B cell (primary cell): ENCODE measurements around the gene UBE2U. TPM values are rescaled to one million over a fixed set of nuclear protein-coding genes. Genes with fewer than 3 reads are reported as not detected.

Source experiments
- ATAC-seq: fragments of 200-7000 bp; cut with Tn5 transposase; one replicate; pipeline ENCODE4 v1.10.0; 2021; ENCODE audit warnings: low read depth, mild to moderate bottlenecking, moderate number of reproducible peaks, moderate library complexity
- CTCF ChIA-PET: fragments of 350-600 bp; sonication (Branson Sonifier 250); formaldehyde crosslinking; loops from one replicate; lab custom pipeline; 2021; ENCODE audit warnings: antibody characterized with exemption, inconsistent platforms; lab: Charles Lee
- POLR2A ChIA-PET: fragments of 350-600 bp; sonication (Branson Sonifier 250); formaldehyde crosslinking; loops from one replicate; lab custom pipeline; 2021; ENCODE audit warnings: antibody characterized with exemption; lab: Charles Lee
- DNase-seq: peaks from one replicate; pipeline ENCODE4 v3.0.0; 2013
- H2AFZ ChIP-seq: 2 replicates; pipeline ENCODE4 v1.6.1; 2012; ENCODE audit warnings: mild to moderate bottlenecking, low read depth, low read length; ENCODE audit not compliant: insufficient read depth, poor library complexity, severe bottlenecking
- H3K27ac ChIP-seq, 2 donors: 1 replicate in 1 of 2; 2 replicates in 1 of 2; pipeline ENCODE4 v1.5.1; 2012 to 2013; ENCODE audit warnings: low read length in 2 of 2, mild to moderate bottlenecking in 2 of 2, moderate library complexity in 1 of 2
- H3K27me3 ChIP-seq, 4 experiments: fragments of 200-600 bp in 1 of 4; sonication (generic) in 1 of 4; replicated peaks in 1 of 4; 1 replicate in 2 of 4; 2 replicates in 2 of 4; pipeline versions ENCODE4 v1.6.1 to v1.7.0; 2013 to 2016; ENCODE audit warnings: low read length in 3 of 4, mild to moderate bottlenecking in 2 of 4, mixed read lengths in 1 of 4, moderate library complexity in 1 of 4; ENCODE audit not compliant: insufficient read depth in 4 of 4, control insufficient read depth in 3 of 4; ENCODE audit errors: control extremely low read depth in 1 of 4
- H3K36me3 ChIP-seq, 2 experiments: replicated peaks in 1 of 2; 1 replicate in 1 of 2; 2 replicates in 1 of 2; pipeline versions ENCODE4 v1.6.1 to v1.7.1; 2013; ENCODE audit warnings: low read length in 1 of 2; ENCODE audit not compliant: insufficient read depth in 2 of 2, control insufficient read depth in 1 of 2; ENCODE audit errors: control extremely low read depth in 1 of 2, extremely low read depth in 1 of 2
- H3K4me1 ChIP-seq, 2 donors: fragments of 200-600 bp in 1 of 2; sonication (generic) in 1 of 2; 1 replicate in 1 of 2; 2 replicates in 1 of 2; pipeline versions ENCODE4 v1.5.1 to v1.6.1; 2013 to 2017; ENCODE audit warnings: low read length in 2 of 2; ENCODE audit not compliant: control insufficient read depth in 2 of 2, insufficient read depth in 2 of 2
- H3K4me2 ChIP-seq: replicated peaks from 2 replicates; pipeline ENCODE3; 2012; ENCODE audit warnings: mild to moderate bottlenecking, low read depth, low read length; ENCODE audit not compliant: poor library complexity, severe bottlenecking
- H3K4me3 ChIP-seq, 5 experiments: fragments of 200-600 bp in 1 of 5; sonication (generic) in 1 of 5; 1 replicate in 3 of 5; 2 replicates in 2 of 5; pipeline versions ENCODE4 v1.5.1 to v1.7.0; 2011 to 2016; ENCODE audit warnings: low read length in 4 of 5, mild to moderate bottlenecking in 4 of 5, low read depth in 2 of 5, control low read depth in 1 of 5, moderate library complexity in 1 of 5; ENCODE audit not compliant: insufficient read depth in 1 of 5; ENCODE audit errors: control extremely low read depth in 1 of 5, extremely low read depth in 1 of 5
- H3K79me2 ChIP-seq: fragments of 200-600 bp; sonication (generic); one replicate; pipeline ENCODE4 v1.6.0; 2016; ENCODE audit warnings: low read length; ENCODE audit not compliant: control insufficient read depth, insufficient read depth
- H3K9ac ChIP-seq: fragments of 200-600 bp; sonication (generic); 2 replicates; pipeline ENCODE4 v1.6.1; 2017; ENCODE audit warnings: mild to moderate bottlenecking, low read length, moderate library complexity
- H3K9me3 ChIP-seq, 3 donors: one replicate each; pipeline versions ENCODE4 v1.6.1 to v1.7.1; 2013; ENCODE audit warnings: low read length in 2 of 3; ENCODE audit not compliant: control insufficient read depth in 2 of 3, insufficient read depth in 1 of 3; ENCODE audit errors: control extremely low read depth in 1 of 3
- H4K20me1 ChIP-seq: 2 replicates; pipeline ENCODE4 v1.6.0; 2012; ENCODE audit warnings: mild to moderate bottlenecking, low read length; ENCODE audit not compliant: insufficient read depth, control insufficient read depth, poor library complexity, severe bottlenecking
- H3K27ac Mint-ChIP-seq: one replicate; pipeline ENCODE4 v1.8.0; 2021; ENCODE audit warnings: mixed read lengths
- H3K27me3 Mint-ChIP-seq: one replicate; pipeline ENCODE4 v1.8.0; 2021; ENCODE audit warnings: mixed read lengths
- H3K4me1 Mint-ChIP-seq: one replicate; pipeline ENCODE4 v1.8.0; 2021; ENCODE audit warnings: mixed read lengths
- H3K4me3 Mint-ChIP-seq: one replicate; pipeline ENCODE4 v1.8.0; 2021; ENCODE audit warnings: mixed read lengths
- H3K9me3 Mint-ChIP-seq: one replicate; pipeline ENCODE4 v1.8.0; 2022; ENCODE audit warnings: mixed read lengths; ENCODE audit not compliant: insufficient read depth
- CTCF ChIP-seq: fragments of 200-600 bp; IDR thresholded peaks from one replicate; pipeline ENCODE4 v1.8.0; 2022; ENCODE audit warnings: antibody characterized with exemption, mild to moderate bottlenecking
- EZH2 ChIP-seq: IDR thresholded peaks from 2 replicates; pipeline ENCODE4 v1.6.1; 2012; ENCODE audit warnings: borderline replicate concordance, low read depth, mild to moderate bottlenecking, moderate library complexity, low read length; ENCODE audit not compliant: insufficient read depth, poor library complexity, severe bottlenecking
- WGBS: methylation state at CpG from one replicate; pipeline ENCODE4 v1.1.5; 2013; ENCODE audit warnings: missing lambda C conversion rate; ENCODE audit not compliant: insufficient coverage; 5-methylcytosine and 5-hydroxymethylcytosine counted together
- intact Hi-C: fragments of 100-400 bp; cut with micrococcal nuclease; formaldehyde crosslinking; loops from one replicate; pipeline ENCODE4 v1.10.0; 2022
- polyA plus RNA-seq: library from polyadenylated mRNA; depleted of rRNA; stranded (reverse); fragments of >200 nt; gene quantifications from 2 replicates; pipeline ENCODE4 v1.2.3, GENCODE V29; 2012
- total RNA-seq, 2 donors: library from RNA; stranded (reverse); fragments of 120-200 nt in 1 of 2; gene quantifications; 1 replicate in 1 of 2; 2 replicates in 1 of 2; pipeline versions ENCODE4 v1.2.3 to v1.2.4, GENCODE V29; 2013 to 2022

Gene UBE2U
- total and polyA plus RNA-seq, 2 donors (not counting 1 experiment from before 2014, with no cell fraction given), result not detected

GRCh38 chr1:64302971-64303370 lies 99.5 kb downstream of the UBE2U start:
- Mint-ChIP-seq H3K27me3 (peaks cover 19% of the 10 kb centered on the region), H3K4me1 (no peaks in the 10 kb centered on the region), H3K27ac (no peak overlapping the region), H3K4me3 (no peak overlapping the region), H3K9me3 (no peaks in the 10 kb centered on the region)
- POLR2A ChIA-PET, result no interaction called here
- no peaks in the 10 kb centered on the region for H3K9me3 ChIP-seq
- H3K4me1 ChIP-seq, result no peaks in the 10 kb centered on the region
- no peak overlapping the region for H3K4me3 ChIP-seq
- no peak for TF ChIP-seq EZH2
- TF ChIP-seq CTCF, result no peak
- DNase-seq (no peak), ATAC-seq (no peak)
- peaks cover 0 to 4% (median 0%) of the 10 kb centered on the region in 4 experiments for H3K27me3 ChIP-seq
- H2AFZ ChIP-seq, result no peak overlapping the region
- no peak overlapping the region for H3K4me2 ChIP-seq
- intact Hi-C loops, result no loop called here
- H3K79me2 ChIP-seq, result no peaks in the 10 kb centered on the region
- no peak overlapping the region for H3K9ac ChIP-seq
- H3K27ac ChIP-seq, result no peak overlapping the region
- WGBS, result no CpG with 5 or more reads among the region's 2 CpGs
- H3K36me3 ChIP-seq, result no peaks in the 10 kb centered on the region
- no peaks in the 10 kb centered on the region for H4K20me1 ChIP-seq
- CTCF ChIA-PET, result interaction anchor here (0.7 kb wide), 1 partner anchor 739 kb away, joined by 4 read pairs; no protein-coding TSS in a partner anchor

- no peak overlapping the region for H3K27ac Mint-ChIP-seq
- no peak overlapping the region for H3K4me3 ChIP-seq
- no peaks in the 10 kb centered on the region for H4K20me1 ChIP-seq
- H3K4me3 Mint-ChIP-seq, result no peak overlapping the region
- no peaks in the 10 kb centered on the region for H3K4me1 Mint-ChIP-seq
- H3K9me3 Mint-ChIP-seq, result no peaks in the 10 kb centered on the region
- ChIA-PET CTCF (no interaction called here), POLR2A (no interaction called here)
- no peaks in the 10 kb centered on the region for H3K9me3 ChIP-seq
- H2AFZ ChIP-seq, result no peak overlapping the region
- H3K9ac ChIP-seq, result no peak overlapping the region
- H3K27me3 Mint-ChIP-seq, result peaks cover 7% of the 10 kb centered on the region
- no peaks in the 10 kb centered on the region for H3K79me2 ChIP-seq
- H3K27ac ChIP-seq, result no peak overlapping the region
- H3K36me3 ChIP-seq, result no peaks in the 10 kb centered on the region
- H3K4me2 ChIP-seq, result no peak overlapping the region
- DNase-seq, result no peak
- intact Hi-C loops, result no loop called here
- TF ChIP-seq EZH2, result no peak
- no peak for TF ChIP-seq CTCF
- peaks cover 0 to 3% (median 0%) of the 10 kb centered on the region in 4 experiments for H3K27me3 ChIP-seq
- no peaks in the 10 kb centered on the region for H3K4me1 ChIP-seq
- ATAC-seq, result no peak
Measured at GRCh38 chr1:64304823-64305222, 101.4 kb downstream of the UBE2U start.
